H1 (cell line): ENCODE data around the gene SHANK1. TPM values are rescaled to one million over a fixed set of nuclear protein-coding genes. Genes with fewer than 3 reads are reported as not detected.

Experiments
- MAX ChIP-seq: IDR thresholded peaks from 2 replicates; pipeline ENCODE4 v1.6.1; 2012; ENCODE audit warnings: inconsistent platforms
- polyA plus RNA-seq, 7 experiments: library from polyadenylated mRNA; depleted of rRNA in 3 of 7; stranded (reverse) in 5 of 7; unstranded in 2 of 7; fragments of >200 nt in 5 of 7; fragments of 200-250 nt in 2 of 7; gene quantifications; 1 replicate in 5 of 7; 2 replicates in 1 of 7; 4 replicates in 1 of 7; pipeline versions ENCODE4 v1.2.1 to v1.2.3, GENCODE V29; 2011 to 2013; ENCODE audit warnings: missing spikeins in 2 of 7, mixed read lengths in 2 of 7
- total RNA-seq: library from RNA; stranded (reverse); fragmentation: NEBNext Ultra II Directional; extraction: Animal tissue kit (Norgen Biotek cat#: 25700); gene quantifications from 2 replicates; pipeline ENCODE4 v1.2.1, GENCODE V29; 2021

SHANK1 gene
- total and polyA plus RNA-seq, 2 of the 8 experiments (the other 6 are each of a cell fraction or from before 2014, with no cell fraction given) = 1.1 to 3.7 TPM

- no peak for TF ChIP-seq MAX
Measured at GRCh38 chr19:50626795-50627194, 92.8 kb downstream of the SHANK1 start (continued).
